Liver (tissue), 9 donors: ENCODE data around the gene IL25. TPM values are rescaled to one million over a fixed set of nuclear protein-coding genes. Genes with fewer than 3 reads are reported as not detected.

Experiments
- DNase-seq: peaks from one replicate; pipeline ENCODE4 v3.0.0-alpha.2; 2017; ENCODE audit warnings: low spot score
- H3K27ac ChIP-seq, 2 donors: one replicate each; pipeline ENCODE4 v1.7.0; 2013; ENCODE audit warnings: inconsistent platforms in 2 of 2, low read length in 2 of 2, control low read depth in 1 of 2, low read depth in 1 of 2, mild to moderate bottlenecking in 1 of 2
- H3K27me3 ChIP-seq, 4 donors: one replicate each; pipeline versions ENCODE4 v1.6.1 to v1.7.0; 2013; ENCODE audit warnings: low read length in 3 of 4, inconsistent platforms in 1 of 4, mild to moderate bottlenecking in 1 of 4, moderate library complexity in 1 of 4; ENCODE audit not compliant: control insufficient read depth in 4 of 4, insufficient read depth in 4 of 4
- H3K36me3 ChIP-seq, 4 donors: one replicate each; pipeline versions ENCODE4 v1.6.1 to v1.7.0; 2013; ENCODE audit warnings: low read length in 3 of 4, mild to moderate bottlenecking in 3 of 4, low read depth in 1 of 4, moderate library complexity in 1 of 4; ENCODE audit not compliant: control insufficient read depth in 4 of 4, insufficient read depth in 3 of 4
- H3K4me1 ChIP-seq, 4 donors: one replicate each; pipeline versions ENCODE4 v1.6.1 to v1.7.0; 2013; ENCODE audit warnings: low read length in 3 of 4, mild to moderate bottlenecking in 3 of 4, moderate library complexity in 1 of 4; ENCODE audit not compliant: control insufficient read depth in 4 of 4, insufficient read depth in 4 of 4
- H3K4me3 ChIP-seq, 3 donors: one replicate each; pipeline versions ENCODE4 v1.6.1 to v1.7.0; 2013; ENCODE audit warnings: low read length in 3 of 3, control low read depth in 1 of 3, low read depth in 1 of 3, mild to moderate bottlenecking in 1 of 3
- H3K9ac ChIP-seq, 2 donors: one replicate each; pipeline ENCODE4 v1.7.0; 2013; ENCODE audit warnings: low read length in 2 of 2, mild to moderate bottlenecking in 2 of 2, moderate library complexity in 2 of 2, control low read depth in 1 of 2, low read depth in 1 of 2
- H3K9me3 ChIP-seq, 4 donors: one replicate each; pipeline versions ENCODE4 v1.6.1 to v1.7.0; 2013; ENCODE audit warnings: low read length in 3 of 4; ENCODE audit not compliant: control insufficient read depth in 4 of 4
- ATF3 ChIP-seq: IDR thresholded peaks from 2 replicates; pipeline ENCODE4 v1.6.1; 2016; ENCODE audit warnings: antibody characterized with exemption
- EGR1 ChIP-seq, 2 donors: IDR thresholded peaks; 2 replicates each; pipeline ENCODE4 v1.6.1; 2016 to 2018; ENCODE audit warnings: antibody characterized with exemption in 2 of 2, low read depth in 2 of 2
- FOXA1 ChIP-seq: IDR thresholded peaks from 2 replicates; pipeline ENCODE4 v1.6.1; 2016; ENCODE audit warnings: antibody characterized with exemption
- FOXA2 ChIP-seq: IDR thresholded peaks from 2 replicates; pipeline ENCODE4 v1.6.1; 2016; ENCODE audit warnings: antibody characterized with exemption
- GABPA ChIP-seq, 2 donors: IDR thresholded peaks in 1 of 2; conservative IDR thresholded peaks in 1 of 2; 2 replicates each; pipeline ENCODE4 v1.6.1; 2016; ENCODE audit warnings: antibody characterized with exemption in 2 of 2, mild to moderate bottlenecking in 1 of 2, moderate library complexity in 1 of 2
- HNF4A ChIP-seq, 2 donors: conservative IDR thresholded peaks; 2 replicates each; pipeline ENCODE4 v1.6.1; 2016; ENCODE audit warnings: antibody characterized with exemption in 2 of 2, mild to moderate bottlenecking in 2 of 2
- HNF4G ChIP-seq: IDR thresholded peaks from 2 replicates; pipeline ENCODE4 v1.6.1; 2016; ENCODE audit warnings: antibody characterized with exemption
- JUND ChIP-seq, 2 donors: IDR thresholded peaks; 2 replicates each; pipeline ENCODE4 v1.6.1; 2016; ENCODE audit warnings: antibody characterized with exemption in 2 of 2
- MAX ChIP-seq: IDR thresholded peaks from 2 replicates; pipeline ENCODE4 v1.6.1; 2016; ENCODE audit warnings: antibody characterized with exemption
- RAD21 ChIP-seq, 2 donors: IDR thresholded peaks; 2 replicates each; pipeline ENCODE4 v1.6.1; 2016; ENCODE audit warnings: antibody characterized with exemption in 2 of 2, mild to moderate bottlenecking in 2 of 2
- RXRA ChIP-seq, 2 donors: IDR thresholded peaks; 2 replicates each; pipeline ENCODE4 v1.6.1; 2017 to 2018; ENCODE audit warnings: antibody characterized with exemption in 2 of 2, mild to moderate bottlenecking in 1 of 2
- SP1 ChIP-seq: IDR thresholded peaks from 2 replicates; pipeline ENCODE4 v1.6.1; 2018; ENCODE audit warnings: antibody characterized with exemption, mild to moderate bottlenecking
- TAF1 ChIP-seq: conservative IDR thresholded peaks from 2 replicates; pipeline ENCODE4 v1.6.1; 2016; ENCODE audit warnings: antibody characterized with exemption, mild to moderate bottlenecking
- YY1 ChIP-seq: IDR thresholded peaks from 2 replicates; pipeline ENCODE4 v1.6.1; 2016; ENCODE audit warnings: antibody characterized with exemption, mild to moderate bottlenecking
- ZBTB33 ChIP-seq: IDR thresholded peaks from 2 replicates; pipeline ENCODE4 v1.6.1; 2016; ENCODE audit warnings: antibody characterized with exemption
- WGBS: extraction: QIAGEN DNeasy Blood & Tissue Kit; methylation state at CpG from one replicate; pipeline ENCODE4 v1.1.7; 2013; 5-methylcytosine and 5-hydroxymethylcytosine counted together
- polyA plus RNA-seq, 2 donors: library from polyadenylated mRNA; stranded (reverse) in 1 of 2; unstranded in 1 of 2; fragments of 200-250 nt in 1 of 2; fragments of >200 nt in 1 of 2; fragmentation: Nextera tagmentation in 1 of 2; extraction: Ambion mirVana in 1 of 2; gene quantifications; one replicate each; pipeline versions ENCODE4 v1.2.1 to v1.2.3, GENCODE V29; 2013 to 2015
- total RNA-seq, 2 donors: library from RNA; depleted of rRNA; stranded (reverse); fragments of >200 nt; gene quantifications; one replicate each; pipeline ENCODE4 v1.2.3, GENCODE V29; 2014
- TF ChIP-seq, protein P1 (sequence below): IDR thresholded peaks from 2 replicates; pipeline ENCODE4 v1.6.1; 2016; ENCODE audit warnings: antibody characterized with exemption, mild to moderate bottlenecking
- donor health status: healthy.
- donor health status: healthy.
- donor health status: healthy.
- donor health status: healthy.
- donor health status: healthy.

Gene IL25
- total and polyA plus RNA-seq, 4 donors: not detected

DNA sequence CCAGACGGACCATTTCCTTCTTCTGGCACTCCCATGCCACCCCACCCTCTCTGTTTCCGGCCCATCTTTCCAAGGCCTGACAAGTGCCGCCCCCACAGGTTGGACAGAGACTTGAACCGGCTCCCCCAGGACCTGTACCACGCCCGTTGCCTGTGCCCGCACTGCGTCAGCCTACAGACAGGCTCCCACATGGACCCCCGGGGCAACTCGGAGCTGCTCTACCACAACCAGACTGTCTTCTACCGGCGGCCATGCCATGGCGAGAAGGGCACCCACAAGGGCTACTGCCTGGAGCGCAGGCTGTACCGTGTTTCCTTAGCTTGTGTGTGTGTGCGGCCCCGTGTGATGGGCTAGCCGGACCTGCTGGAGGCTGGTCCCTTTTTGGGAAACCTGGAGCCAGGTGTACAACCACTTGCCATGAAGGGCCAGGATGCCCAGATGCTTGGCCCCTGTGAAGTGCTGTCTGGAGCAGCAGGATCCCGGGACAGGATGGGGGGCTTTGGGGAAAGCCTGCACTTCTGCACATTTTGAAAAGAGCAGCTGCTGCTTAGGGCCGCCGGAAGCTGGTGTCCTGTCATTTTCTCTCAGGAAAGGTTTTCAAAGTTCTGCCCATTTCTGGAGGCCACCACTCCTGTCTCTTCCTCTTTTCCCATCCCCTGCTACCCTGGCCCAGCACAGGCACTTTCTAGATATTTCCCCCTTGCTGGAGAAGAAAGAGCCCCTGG lies 3.1 kb downstream of the IL25 start:
- Histone ChIP-seq H3K9me3 (no peaks in the 10 kb centered on the region), H3K4me3 (no peak overlapping the region), H3K27ac (no peak overlapping the region), H3K36me3 (no peaks in the 10 kb centered on the region), H3K27me3 (no peaks in the 10 kb centered on the region), H3K4me1 (no peaks in the 10 kb centered on the region), H3K9ac (no peak overlapping the region)
- TF ChIP-seq FOXA1: no peak
- TF ChIP-seq FOXA2: no peak
- no peak for TF ChIP-seq RXRA (IDR thresholded peaks at IDR 0.05)
- TF ChIP-seq SP1: no peak
- TF ChIP-seq, protein P1, sequence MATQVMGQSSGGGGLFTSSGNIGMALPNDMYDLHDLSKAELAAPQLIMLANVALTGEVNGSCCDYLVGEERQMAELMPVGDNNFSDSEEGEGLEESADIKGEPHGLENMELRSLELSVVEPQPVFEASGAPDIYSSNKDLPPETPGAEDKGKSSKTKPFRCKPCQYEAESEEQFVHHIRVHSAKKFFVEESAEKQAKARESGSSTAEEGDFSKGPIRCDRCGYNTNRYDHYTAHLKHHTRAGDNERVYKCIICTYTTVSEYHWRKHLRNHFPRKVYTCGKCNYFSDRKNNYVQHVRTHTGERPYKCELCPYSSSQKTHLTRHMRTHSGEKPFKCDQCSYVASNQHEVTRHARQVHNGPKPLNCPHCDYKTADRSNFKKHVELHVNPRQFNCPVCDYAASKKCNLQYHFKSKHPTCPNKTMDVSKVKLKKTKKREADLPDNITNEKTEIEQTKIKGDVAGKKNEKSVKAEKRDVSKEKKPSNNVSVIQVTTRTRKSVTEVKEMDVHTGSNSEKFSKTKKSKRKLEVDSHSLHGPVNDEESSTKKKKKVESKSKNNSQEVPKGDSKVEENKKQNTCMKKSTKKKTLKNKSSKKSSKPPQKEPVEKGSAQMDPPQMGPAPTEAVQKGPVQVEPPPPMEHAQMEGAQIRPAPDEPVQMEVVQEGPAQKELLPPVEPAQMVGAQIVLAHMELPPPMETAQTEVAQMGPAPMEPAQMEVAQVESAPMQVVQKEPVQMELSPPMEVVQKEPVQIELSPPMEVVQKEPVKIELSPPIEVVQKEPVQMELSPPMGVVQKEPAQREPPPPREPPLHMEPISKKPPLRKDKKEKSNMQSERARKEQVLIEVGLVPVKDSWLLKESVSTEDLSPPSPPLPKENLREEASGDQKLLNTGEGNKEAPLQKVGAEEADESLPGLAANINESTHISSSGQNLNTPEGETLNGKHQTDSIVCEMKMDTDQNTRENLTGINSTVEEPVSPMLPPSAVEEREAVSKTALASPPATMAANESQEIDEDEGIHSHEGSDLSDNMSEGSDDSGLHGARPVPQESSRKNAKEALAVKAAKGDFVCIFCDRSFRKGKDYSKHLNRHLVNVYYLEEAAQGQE: no peak
- no peak for TF ChIP-seq RAD21 (IDR thresholded peaks at IDR 0.05)
- no peak for TF ChIP-seq ZBTB33
- no peak for DNase-seq
- 88% methylated on average over 21 of the region's 21 CpGs for WGBS

DNA sequence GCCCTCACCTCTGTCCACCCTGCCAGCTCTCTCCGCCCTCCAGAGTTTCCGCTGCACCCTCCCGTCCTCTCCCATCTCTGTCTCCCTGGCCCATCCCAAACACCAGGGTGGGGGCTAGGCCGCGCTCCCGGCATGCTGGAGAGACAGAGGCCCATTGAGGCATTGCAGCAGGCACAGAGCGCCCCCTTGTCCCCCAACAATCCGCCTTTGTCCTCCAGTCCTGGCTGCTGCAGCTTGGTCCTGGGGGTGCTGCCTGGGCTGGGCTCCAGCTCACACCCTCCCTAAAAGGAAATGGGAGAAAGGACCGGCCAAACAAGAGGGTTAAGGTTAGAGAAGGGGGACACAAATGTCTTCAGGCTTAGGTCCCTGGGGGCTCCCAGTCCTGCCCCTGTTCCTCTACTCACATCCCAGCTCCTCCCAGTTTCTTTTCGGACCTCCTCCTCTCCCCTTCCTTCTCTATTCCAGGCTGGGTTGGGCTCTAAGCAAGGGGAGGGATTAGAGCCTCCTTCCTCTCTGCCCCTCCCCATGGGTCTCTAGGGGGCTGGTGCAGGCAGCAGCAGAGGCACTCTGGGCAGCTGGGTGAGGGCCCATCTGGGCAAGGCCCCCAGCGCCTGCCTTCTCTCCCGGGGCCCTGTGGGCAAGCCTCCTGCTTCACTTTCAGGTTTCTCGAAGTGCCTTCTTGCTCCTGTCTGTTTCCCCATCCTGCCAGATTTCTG lies 4.0 kb downstream of the IL25 start, which contains the start of gene CMTM5:
TSS of gene CMTM5 (plus strand) at position 565 of the 716 bp plus-strand sequence. CDS start 206 bp downstream, outside the sequence.
- H3K36me3 ChIP-seq: no peaks in the 10 kb centered on the region
- no peaks in the 10 kb centered on the region for H3K9me3 ChIP-seq
- no peak within 1 kb of the TSS for H3K4me3 ChIP-seq
- H3K27me3 ChIP-seq: no peaks in the 10 kb centered on the region
- H3K27ac ChIP-seq: no peak within 1 kb of the TSS
- no peak for DNase-seq
- WGBS: 59% methylated on average over 13 of the region's 13 CpGs
- no peaks in the 10 kb centered on the region for H3K4me1 ChIP-seq
- H3K9ac ChIP-seq: no peak within 1 kb of the TSS
- no peak for TF ChIP-seq GABPA (IDR thresholded peaks at IDR 0.05 in 1 of 2, conservative IDR thresholded peaks at IDR 0.05 in 1 of 2)
- no peak for TF ChIP-seq FOXA2
- no peak for TF ChIP-seq RAD21 (IDR thresholded peaks at IDR 0.05)
- TF ChIP-seq FOXA1: no peak
- no peak for TF ChIP-seq ZBTB33
- TF ChIP-seq EGR1 (IDR thresholded peaks at IDR 0.05; ENCODE audit: low read depth in 2 of 2): no peak
- TF ChIP-seq RXRA (IDR thresholded peaks at IDR 0.05): no peak
- TF ChIP-seq ATF3: no peak
- TF ChIP-seq SP1: no peak
- TF ChIP-seq JUND (IDR thresholded peaks at IDR 0.05): no peak
- no peak for TF ChIP-seq MAX
- TF ChIP-seq, protein P1: no peak
- TF ChIP-seq TAF1: no peak
- TF ChIP-seq HNF4G: no peak
- TF ChIP-seq YY1: no peak
- no peak for TF ChIP-seq HNF4A (conservative IDR thresholded peaks at IDR 0.05)
